Activated CD4-positive, alpha-beta memory T cell treated with anti-CD3 and anti-CD28 coated beads for 36 hours (primary cell): ENCODE data around the gene PCIF1. TPM values are rescaled to one million over a fixed set of nuclear protein-coding genes. Genes with fewer than 3 reads are reported as not detected.

Experiments used
- CTCF ChIA-PET: fragments of 350-600 bp; sonication (Branson Sonifier 250); formaldehyde crosslinking; loops from one replicate; lab custom pipeline; 2021; ENCODE audit warnings: antibody characterized with exemption, inconsistent platforms; lab: Charles Lee
- POLR2A ChIA-PET: fragments of 350-600 bp; sonication (Branson Sonifier 250); formaldehyde crosslinking; loops from one replicate; lab custom pipeline; 2021; ENCODE audit warnings: antibody characterized with exemption; lab: Charles Lee
- DNase-seq: peaks from one replicate; pipeline ENCODE4 v3.0.0-alpha.2; 2020
- H3K27ac Mint-ChIP-seq: one replicate; pipeline ENCODE4 v1.8.0; 2021; ENCODE audit warnings: mixed read lengths
- H3K27me3 Mint-ChIP-seq: one replicate; pipeline ENCODE4 v1.8.0; 2021; ENCODE audit warnings: mixed read lengths
- H3K36me3 Mint-ChIP-seq: one replicate; pipeline ENCODE4 v1.8.0; 2021; ENCODE audit warnings: mixed read lengths
- H3K4me1 Mint-ChIP-seq: one replicate; pipeline ENCODE4 v1.8.0; 2021; ENCODE audit warnings: low read depth, mixed read lengths
- H3K4me3 Mint-ChIP-seq: one replicate; pipeline ENCODE4 v1.8.0; 2021; ENCODE audit warnings: mild to moderate bottlenecking, mixed read lengths
- H3K9me3 Mint-ChIP-seq: one replicate; pipeline ENCODE4 v1.8.0; 2021; ENCODE audit warnings: mixed read lengths
- intact Hi-C: fragments of 100-400 bp; cut with micrococcal nuclease; formaldehyde crosslinking; loops from one replicate; pipeline ENCODE4 v1.15.1; 2023
- total RNA-seq, 2 experiments: library from RNA; stranded (reverse); gene quantifications; one replicate each; pipeline ENCODE4 v1.2.3, GENCODE V29; 2021

Gene PCIF1
- total RNA-seq: 10 to 100 TPM; 29.9 to 33.0 TPM

DNA sequence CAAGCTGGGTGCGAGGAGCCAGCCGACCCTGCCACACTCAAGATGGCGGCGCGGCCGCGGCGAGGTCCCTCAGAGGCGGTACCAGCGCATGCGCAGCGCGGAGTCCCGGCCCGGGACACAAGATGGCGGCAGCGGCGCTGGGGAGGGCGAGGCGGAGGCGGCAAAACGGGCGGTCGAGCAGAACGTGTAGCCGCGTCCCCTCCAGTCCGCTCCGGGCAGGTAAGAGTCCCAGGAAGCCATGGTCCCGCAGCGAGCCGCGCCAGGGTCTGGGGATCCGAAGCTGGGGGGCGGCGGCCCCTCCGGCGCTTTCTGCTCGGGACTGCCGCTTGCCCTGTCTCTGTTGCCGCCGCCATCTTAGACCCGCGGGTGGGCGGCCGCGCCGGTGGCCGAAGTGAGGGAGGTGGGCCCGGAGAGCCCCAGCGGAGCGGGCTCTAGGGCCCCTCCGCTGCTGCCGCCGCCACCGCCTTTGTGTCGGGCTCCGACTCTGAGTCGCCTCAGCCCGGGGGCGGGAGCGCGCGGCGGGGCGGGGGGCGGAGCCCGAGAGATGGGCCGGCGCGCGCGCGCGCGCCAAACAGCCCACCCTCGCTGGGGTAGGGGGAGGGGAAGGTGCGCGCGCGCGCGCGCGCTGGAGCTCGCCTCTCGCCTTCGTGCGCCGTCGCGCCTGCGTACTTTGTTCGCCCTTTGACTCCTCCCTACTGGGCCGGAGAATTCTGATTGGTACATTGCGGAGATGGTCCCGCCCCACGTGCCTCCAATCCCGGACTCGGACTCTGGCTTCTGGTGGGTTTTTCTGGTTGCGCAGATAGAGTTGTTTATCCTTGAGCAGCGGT lies at the start of gene PCIF1:
Gene PCIF1 (plus strand): TSS at position 98 of the 830 bp plus-strand sequence. CDS start 4,317 bp downstream, outside the sequence.
- ChIA-PET POLR2A (interaction anchor here (0.6 to 3.8 kb wide), 28 partner anchors 9 to 1399 kb away, joined by 3 to 28 read pairs (median 3); partner anchors contain the start of genes ACOT8, CTSA, DNTTIP1 and NEURL2), CTCF (interaction anchor here (0.9 to 9.2 kb wide), 11 partner anchors 12 to 136 kb away, joined by 3 to 67 read pairs (median 5); partner anchors contain the start of gene ZNF335)
- Mint-ChIP-seq H3K9me3 (no peaks in the 10 kb centered on the region), H3K27me3 (no peaks in the 10 kb centered on the region), H3K4me3 (peak within 1 kb of the TSS; percentile 99), H3K27ac (peak within 1 kb of the TSS; percentile 99), H3K4me1 (peaks cover 32% of the 10 kb centered on the region), H3K36me3 (peaks cover 23% of the 10 kb centered on the region)
- peak; percentile 99 for DNase-seq
- intact Hi-C loops: loop anchor here (1.0 to 10.0 kb wide), 8 partner anchors 24 to 430 kb away; partner anchors contain the start of genes ACOT8, CTSA, NCOA5 and NEURL2

DNA sequence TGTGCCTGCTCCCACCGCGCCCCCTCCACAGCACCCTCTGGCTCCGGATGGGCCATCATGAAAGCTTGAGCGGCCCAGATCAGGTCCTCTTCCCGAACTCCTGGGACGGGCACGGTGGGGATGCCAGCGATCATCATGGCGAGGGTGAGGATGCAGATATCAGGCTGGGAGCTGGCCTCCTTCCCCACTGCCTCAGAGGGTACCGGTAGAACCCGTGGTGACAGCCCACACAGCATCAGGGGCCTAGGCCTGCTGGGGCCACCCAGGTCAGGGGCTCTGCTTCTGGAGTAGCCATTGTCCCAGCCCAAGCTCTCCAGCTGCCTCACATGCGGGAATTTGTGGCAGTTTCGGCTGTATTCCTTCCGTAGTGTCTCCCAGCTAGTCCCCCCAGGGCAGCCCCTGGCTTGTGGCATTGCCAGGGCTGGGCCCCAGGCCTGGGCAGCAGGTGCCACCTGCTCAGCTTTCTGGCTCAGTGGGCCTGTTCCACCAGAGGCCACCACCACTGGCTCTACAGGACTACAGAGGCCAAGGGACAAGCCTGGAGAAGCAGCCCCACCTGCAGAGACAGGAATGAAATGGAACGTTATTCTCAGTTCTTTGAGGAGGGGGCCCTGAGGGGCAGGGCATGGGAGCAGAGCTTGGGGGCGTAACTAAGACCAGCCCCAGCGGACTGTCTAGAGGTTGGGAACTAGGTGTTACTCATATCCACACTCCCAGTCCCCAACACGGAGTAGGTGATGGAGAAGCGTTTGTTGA lies 47.7 kb upstream of the PCIF1 start:
- Mint-ChIP-seq H3K4me1 (peaks cover 44% of the 10 kb centered on the region), H3K27me3 (no peaks in the 10 kb centered on the region), H3K9me3 (no peaks in the 10 kb centered on the region), H3K36me3 (peaks cover 18% of the 10 kb centered on the region), H3K4me3 (no peak overlapping the region), H3K27ac (no peak overlapping the region)
- ChIA-PET POLR2A (no interaction called here), CTCF (no interaction called here)
- DNase-seq: no peak
- intact Hi-C loops: loop anchor here (5.0 to 10.0 kb wide), 2 partner anchors 52 to 94 kb away; partner anchors contain the start of genes DNTTIP1, SNX21 and WFDC3

DNA sequence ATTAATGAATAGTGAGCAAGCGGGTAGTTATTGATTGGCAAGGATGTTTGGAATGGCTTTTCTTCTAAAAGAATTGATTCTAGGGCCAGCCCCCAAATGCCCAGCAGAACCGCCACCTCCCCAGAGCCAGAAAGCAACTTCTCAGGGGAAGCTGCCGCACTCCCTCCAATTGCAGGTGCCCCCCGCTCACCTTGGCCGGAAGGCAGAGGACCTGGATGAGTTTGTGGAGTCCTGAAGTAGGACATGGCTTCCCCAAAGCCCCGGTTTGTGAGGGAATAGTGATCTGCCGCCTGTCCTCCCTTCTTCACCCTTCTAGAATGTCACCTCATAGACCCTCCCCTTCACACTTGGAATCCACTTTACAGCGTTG lies 47.2 kb upstream of the PCIF1 start, which contains the start of gene SPATA25:
Gene SPATA25 (minus strand): TSS at position 277 of the 370 bp plus-strand sequence. CDS start 32 bp downstream, at position 245.
- Mint-ChIP-seq H3K4me3 (no peak within 1 kb of the TSS), H3K27ac (no peak within 1 kb of the TSS), H3K36me3 (peaks cover 16% of the 10 kb centered on the region), H3K4me1 (peaks cover 43% of the 10 kb centered on the region), H3K9me3 (no peaks in the 10 kb centered on the region), H3K27me3 (no peaks in the 10 kb centered on the region)
- intact Hi-C loops: loop anchor here (5.0 to 10.0 kb wide), 2 partner anchors 53 to 95 kb away; partner anchors contain the start of genes DNTTIP1, SNX21 and WFDC3
- DNase-seq: no peak
- ChIA-PET CTCF (no interaction called here), POLR2A (no interaction called here)

DNA sequence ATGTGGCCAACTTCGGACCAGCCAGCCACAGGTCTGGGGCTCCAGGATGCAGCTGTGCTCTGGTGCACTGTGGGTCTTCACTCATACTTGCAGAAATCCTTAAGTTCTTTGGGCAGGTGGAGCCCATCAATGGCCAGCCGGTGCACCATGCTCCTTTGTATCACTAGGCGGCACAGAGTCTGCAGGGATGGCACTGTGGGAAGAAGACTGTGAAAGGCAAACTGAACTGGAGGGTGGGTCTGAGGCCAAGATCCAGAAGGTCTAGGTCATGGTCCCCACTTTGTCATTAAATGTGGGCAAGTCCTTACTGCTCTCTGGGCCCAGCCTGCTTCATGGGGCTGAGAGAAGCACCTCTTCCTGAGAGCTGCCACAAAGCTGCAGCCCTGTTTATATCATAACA lies 45.8 kb upstream of the PCIF1 start:
- Mint-ChIP-seq H3K27me3 (no peaks in the 10 kb centered on the region), H3K27ac (no peak overlapping the region), H3K4me1 (peaks cover 45% of the 10 kb centered on the region), H3K36me3 (peaks cover 8% of the 10 kb centered on the region), H3K9me3 (no peaks in the 10 kb centered on the region), H3K4me3 (no peak overlapping the region)
- intact Hi-C loops: loop anchor here (5.0 to 10.0 kb wide), 2 partner anchors 54 to 96 kb away; partner anchors contain the start of genes DNTTIP1, SNX21 and WFDC3
- CTCF ChIA-PET: no interaction called here
- DNase-seq: no peak
- POLR2A ChIA-PET: interaction anchor here (0.6 kb wide), 1 partner anchor 9 kb away, joined by 3 read pairs; no protein-coding TSS in a partner anchor

DNA sequence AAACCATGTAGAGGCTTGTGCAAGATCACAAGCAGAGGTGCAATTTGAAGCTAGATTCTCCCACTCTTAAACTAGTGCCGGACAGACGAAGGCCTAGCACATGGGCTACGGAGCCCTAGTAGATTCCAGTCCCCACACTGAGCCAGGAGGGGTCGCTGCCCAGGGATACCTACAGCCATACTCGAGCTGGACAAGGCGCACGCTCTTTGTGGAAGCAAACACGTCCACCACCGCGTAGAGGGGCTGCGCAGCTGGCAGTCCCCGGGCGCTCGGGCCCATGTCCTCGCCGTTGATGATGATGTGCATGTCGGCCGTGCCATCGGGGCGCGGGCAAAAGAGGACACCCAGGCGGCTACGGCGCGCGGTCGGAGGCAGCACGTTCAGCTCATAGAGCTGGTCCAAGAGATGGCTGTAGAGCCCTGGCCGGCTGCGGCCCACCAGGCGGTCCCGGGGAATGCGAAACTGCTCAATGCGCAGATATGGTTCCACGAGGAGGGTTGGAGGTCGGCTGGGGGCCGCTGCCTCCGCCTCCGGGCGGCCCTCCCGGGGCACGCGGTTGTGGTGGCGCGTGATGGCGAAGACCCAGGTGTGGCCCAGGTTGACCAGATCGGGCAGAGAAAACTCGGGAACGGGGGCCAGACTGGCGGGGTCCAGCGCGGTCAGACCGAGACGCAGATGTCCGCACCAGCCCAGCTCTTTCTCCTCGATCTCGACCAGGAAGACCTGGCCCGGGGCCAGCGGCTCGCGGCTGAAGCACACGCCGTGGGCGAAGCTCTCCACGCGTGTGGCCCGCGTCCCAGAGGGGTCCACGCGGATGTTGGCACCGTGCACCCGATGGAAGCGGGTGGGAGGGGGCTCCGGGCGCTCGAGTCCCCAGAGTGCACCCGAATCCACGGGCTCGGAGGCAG lies 44.2 kb upstream of the PCIF1 start:
- POLR2A ChIA-PET: interaction anchor here (0.7 to 4.5 kb wide), 9 partner anchors 8 to 75 kb away, joined by 3 to 23 read pairs (median 5); partner anchors contain the start of genes ACOT8, PCIF1, ZSWIM1 and ZSWIM3
- CTCF ChIA-PET: interaction anchor here (0.7 to 1.9 kb wide), 10 partner anchors 9 to 91 kb away, joined by 3 to 13 read pairs (median 4); partner anchors contain the start of genes ZNF335 and ZSWIM1
- intact Hi-C loops: loop anchor here (1.0 to 2.0 kb wide), 3 partner anchors 33 to 82 kb away; partner anchors contain the start of genes ACOT8, PCIF1, ZNF335 and ZSWIM3
- H3K4me3 Mint-ChIP-seq: peak overlapping the region; percentile 85
- peaks cover 36% of the 10 kb centered on the region for H3K4me1 Mint-ChIP-seq
- no peaks in the 10 kb centered on the region for H3K27me3 Mint-ChIP-seq
- no peaks in the 10 kb centered on the region for H3K9me3 Mint-ChIP-seq
- peak; percentile 70 for DNase-seq
- peak overlapping the region; percentile 38 for H3K27ac Mint-ChIP-seq
- peaks cover 6% of the 10 kb centered on the region for H3K36me3 Mint-ChIP-seq

GRCh38 chr20:45890985-45891983 lies 43.2 kb upstream of the PCIF1 start, which contains the start of the genes CTSA and NEURL2:
Gene CTSA, plus strand, starts transcription at chr20:45891335. Its CDS starts 234 bp downstream, at chr20:45891569.
Gene NEURL2, minus strand, starts transcription at chr20:45891208. Its CDS starts 217 bp downstream, at chr20:45890991.
- H3K9me3 Mint-ChIP-seq: no peaks in the 10 kb centered on the region
- H3K4me1 Mint-ChIP-seq: peaks cover 32% of the 10 kb centered on the region
- peak; percentile 92 for DNase-seq
- ChIA-PET POLR2A (interaction anchor here (0.9 to 4.5 kb wide), 8 partner anchors 9 to 78 kb away, joined by 3 to 23 read pairs (median 5); partner anchors contain the start of genes ACOT8, PCIF1, UBE2C and ZSWIM1), CTCF (interaction anchor here (1.0 to 1.9 kb wide), 7 partner anchors 9 to 92 kb away, joined by 3 to 13 read pairs (median 4); partner anchors contain the start of genes ZNF335 and ZSWIM1)
- intact Hi-C loops: loop anchor here (1.0 to 2.0 kb wide), 4 partner anchors 10 to 82 kb away; partner anchors contain the start of genes ACOT8, PCIF1, ZNF335 and ZSWIM1
- H3K27me3 Mint-ChIP-seq: no peaks in the 10 kb centered on the region
- peak within 1 kb of the TSS; percentile 81 for H3K27ac Mint-ChIP-seq
- H3K36me3 Mint-ChIP-seq: peaks cover 6% of the 10 kb centered on the region
- peak within 1 kb of the TSS; percentile 85 for H3K4me3 Mint-ChIP-seq

GRCh38 chr20:45892049-45892825 lies 42.2 kb upstream of the PCIF1 start:
- intact Hi-C loops: loop anchor here (2.0 kb wide), 1 partner anchor 19 kb away; no protein-coding TSS in a partner anchor
- Mint-ChIP-seq H3K4me3 (peak overlapping the region; percentile 85), H3K9me3 (no peaks in the 10 kb centered on the region), H3K36me3 (peaks cover 8% of the 10 kb centered on the region), H3K4me1 (peaks cover 31% of the 10 kb centered on the region), H3K27me3 (no peaks in the 10 kb centered on the region), H3K27ac (peak overlapping the region; percentile 74)
- no peak for DNase-seq
- CTCF ChIA-PET: interaction anchor here (1.0 to 1.9 kb wide), 5 partner anchors 10 to 93 kb away, joined by 3 to 6 read pairs (median 4); no protein-coding TSS in a partner anchor
- POLR2A ChIA-PET: interaction anchor here (1.8 to 4.5 kb wide), 3 partner anchors 35 to 79 kb away, joined by 4 to 23 read pairs (median 13); partner anchors contain the start of genes ACOT8, PCIF1, UBE2C and ZSWIM3

DNA sequence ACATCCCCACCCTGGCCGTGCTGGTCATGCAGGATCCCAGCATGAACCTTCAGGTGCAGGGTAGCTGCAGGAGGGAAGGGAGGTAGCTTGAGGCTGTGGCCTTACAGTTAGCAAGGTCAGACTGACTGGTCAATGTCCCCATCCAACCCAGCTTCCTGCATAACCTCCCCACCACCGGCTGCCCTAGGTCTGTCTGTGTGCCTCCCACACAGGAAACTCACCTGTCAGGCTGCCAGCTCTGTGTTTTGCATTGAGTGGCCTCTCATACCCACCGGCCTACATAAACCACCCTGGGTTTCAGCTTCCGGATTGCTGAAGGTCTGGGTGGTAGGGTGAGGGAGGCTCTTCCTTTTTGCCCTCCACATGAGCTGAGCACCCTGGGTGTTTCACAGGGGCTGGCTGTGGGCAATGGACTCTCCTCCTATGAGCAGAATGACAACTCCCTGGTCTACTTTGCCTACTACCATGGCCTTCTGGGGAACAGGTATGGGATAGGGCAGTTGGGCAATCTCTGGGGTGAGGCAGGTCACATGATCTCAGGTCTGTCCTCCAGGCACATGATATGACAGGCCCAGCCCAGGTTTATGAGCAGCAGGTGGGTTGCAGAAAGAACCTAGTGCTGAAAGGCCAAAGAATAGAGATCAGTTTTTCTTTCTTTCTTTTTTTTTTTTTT lies 41.5 kb upstream of the PCIF1 start:
- Mint-ChIP-seq H3K27ac (peak overlapping the region; percentile 74), H3K4me3 (peak overlapping the region; percentile 85), H3K36me3 (peaks cover 13% of the 10 kb centered on the region), H3K9me3 (no peaks in the 10 kb centered on the region), H3K27me3 (no peaks in the 10 kb centered on the region), H3K4me1 (peaks cover 31% of the 10 kb centered on the region)
- CTCF ChIA-PET: interaction anchor here (0.8 to 1.9 kb wide), 5 partner anchors 69 to 94 kb away, joined by 3 to 6 read pairs (median 4); no protein-coding TSS in a partner anchor
- intact Hi-C loops: loop anchor here (2.0 kb wide), 1 partner anchor 18 kb away; no protein-coding TSS in a partner anchor
- DNase-seq: peak; percentile 64
- POLR2A ChIA-PET: interaction anchor here (1.8 to 4.5 kb wide), 2 partner anchors 41 to 80 kb away, joined by 4 to 23 read pairs; partner anchors contain the start of genes PCIF1 and UBE2C
